ENCODE measurements around the gene ZNF653. TPM values are rescaled to one million over a fixed set of nuclear protein-coding genes. Genes with fewer than 3 reads are reported as not detected.

ZNF653 gene
- total and polyA plus RNA-seq, 9 of the 15 experiments (the other 6 are each of a cell fraction or from before 2014, with no cell fraction given), result 1.6 to 8.0 (median 4.2) TPM; not detected in 2

GRCh38 chr19:11461453-11461852 lies 44.2 kb downstream of the ZNF653 start:
- Histone ChIP-seq H3K9ac (ENCODE audit: insufficient read depth in 1 of 2, low read depth in 2 of 2, low read length in 2 of 2) (no peak overlapping the region), H3K36me3 (ENCODE audit: control insufficient read depth, insufficient read depth, low read length) (no peaks in the 10 kb centered on the region), H3K4me2 (ENCODE audit: insufficient read depth, low read length) (no peak overlapping the region), H4K20me1 (replicated peaks; ENCODE audit: control insufficient read depth, insufficient read depth, low read length) (0 out of 2 replicates have a peak, but pooled peaks cover 4% of the 10 kb centered on the region), H3K9me1 (ENCODE audit: control insufficient read depth, insufficient read depth, low read length) (no peaks in the 10 kb centered on the region), H3K27ac (ENCODE audit: extremely low read depth, low read depth, low read length) (no peak overlapping the region), H3K79me2 (ENCODE audit: control insufficient read depth, insufficient read depth, low read length) (no peaks in the 10 kb centered on the region), H3K4me3 (no peak overlapping the region), H3K4me1 (replicated peaks in 1 of 2; ENCODE audit: control insufficient read depth in 2 of 2, insufficient read depth in 2 of 2, low read length in 2 of 2) (peaks cover 0 to 20% of the 10 kb centered on the region in 2 experiments; a peak in 3 of 5 replicates), H2AFZ (ENCODE audit: low read depth, low read length) (no peak overlapping the region), H3K9me3 (replicated peaks; ENCODE audit: control insufficient read depth, insufficient read depth, low read depth, low read length) (no peaks in the 10 kb centered on the region), H3K27me3 (ENCODE audit: control insufficient read depth in 2 of 2, insufficient read depth in 2 of 2, low read length in 2 of 2) (peaks cover 3 to 28% of the 10 kb centered on the region in 2 experiments; a peak in 4 of 5 replicates)
- ChIA-PET CTCF (ENCODE audit: low intra/inter-chr PET ratio) (no interaction called here), POLR2A (no interaction called here)
- TF ChIP-seq ZNF121 (CRISPR knock-in tag; conservative IDR thresholded peaks at IDR 0.05), result peak; percentile 67
- no peak for TF ChIP-seq MCM5 (IDR thresholded peaks at IDR 0.05; ENCODE audit: low read depth)
- intact Hi-C loops (cut with micrococcal nuclease), result no loop called here
- WGBS (ENCODE audit: insufficient coverage, low coverage, missing lambda C conversion rate), result 0% methylated on average over 2 of the region's 2 CpGs
- FAIRE-seq (no peak), ATAC-seq (no peak), DNase-seq (ENCODE audit: extremely low read depth in 1 of 4, low spot score in 3 of 4) (no peak)
- in situ Hi-C loops (cut with MboI), result no loop called here
- BruUV-seq (replicated peaks), result no TSS peak

GRCh38 chr19:11460207-11460606 lies 45.4 kb downstream of the ZNF653 start:
- Histone ChIP-seq H3K9me1 (ENCODE audit: control insufficient read depth, insufficient read depth, low read length) (no peaks in the 10 kb centered on the region), H4K20me1 (replicated peaks; ENCODE audit: control insufficient read depth, insufficient read depth, low read length) (0 out of 2 replicates have a peak, but pooled peaks cover 4% of the 10 kb centered on the region), H3K4me2 (ENCODE audit: insufficient read depth, low read length) (no peak overlapping the region), H3K4me1 (replicated peaks in 1 of 2; ENCODE audit: control insufficient read depth in 2 of 2, insufficient read depth in 2 of 2, low read length in 2 of 2) (peaks cover 0 to 20% of the 10 kb centered on the region in 2 experiments; a peak in 3 of 5 replicates), H3K79me2 (ENCODE audit: control insufficient read depth, insufficient read depth, low read length) (no peaks in the 10 kb centered on the region), H3K36me3 (ENCODE audit: control insufficient read depth, insufficient read depth, low read length) (no peaks in the 10 kb centered on the region), H3K27me3 (ENCODE audit: control insufficient read depth in 2 of 2, insufficient read depth in 2 of 2, low read length in 2 of 2) (peaks cover 0 to 24% of the 10 kb centered on the region in 2 experiments; a peak in 3 of 5 replicates), H2AFZ (ENCODE audit: low read depth, low read length) (no peak overlapping the region), H3K9ac (ENCODE audit: insufficient read depth in 1 of 2, low read depth in 2 of 2, low read length in 2 of 2) (no peak overlapping the region), H3K27ac (ENCODE audit: extremely low read depth, low read depth, low read length) (no peak overlapping the region), H3K4me3 (no peak overlapping the region), H3K9me3 (replicated peaks; ENCODE audit: control insufficient read depth, insufficient read depth, low read depth, low read length) (no peaks in the 10 kb centered on the region)
- ChIA-PET CTCF (ENCODE audit: low intra/inter-chr PET ratio) (interaction anchor here (1.0 kb wide), 1 partner anchor 22 kb away, joined by 3 read pairs; no protein-coding TSS in a partner anchor), POLR2A (no interaction called here)
- no TSS peak for BruUV-seq (replicated peaks)
- WGBS (ENCODE audit: insufficient coverage, low coverage, missing lambda C conversion rate), result 0% methylated on average over 2 of the region's 4 CpGs
- DNase-seq (ENCODE audit: extremely low read depth in 1 of 4, low spot score in 3 of 4) (peak in 3 of 4 experiments; percentile 56 to 64 (median 63)), ATAC-seq (peak; percentile 64), FAIRE-seq (no peak)
- in situ Hi-C loops (cut with MboI) (no loop called here), intact Hi-C loops (cut with micrococcal nuclease) (no loop called here)
- TF ChIP-seq VEZF1 (CRISPR knock-in tag; IDR thresholded peaks at IDR 0.05), result peak; percentile 89
- TF ChIP-seq RAD21 (CRISPR knock-in tag; conservative IDR thresholded peaks at IDR 0.05 in 1 of 2, IDR thresholded peaks at IDR 0.05 in 1 of 2), result peak in 1 of 2 experiments; percentile 24; a peak in 1 of 4 replicates
- TF ChIP-seq SRSF9 (IDR thresholded peaks at IDR 0.05; ENCODE audit: borderline replicate concordance, low read depth, low read length), result no peak
- TF ChIP-seq BCOR (IDR thresholded peaks at IDR 0.05), result peak; percentile 97
- TF ChIP-seq PTBP1 (IDR thresholded peaks at IDR 0.05; ENCODE audit: low read depth, low read length), result 0 out of 2 replicates have a peak, but pooled peaks have one; percentile 77
- no peak for TF ChIP-seq SIN3A (IDR thresholded peaks at IDR 0.05; ENCODE audit: borderline replicate concordance in 2 of 2, control insufficient read depth in 1 of 2, low read depth in 2 of 2, low read length in 2 of 2)
- peak; percentile 91 for TF ChIP-seq ZFP36 (IDR thresholded peaks at IDR 0.05; ENCODE audit: low read depth, low read length, partially characterized antibody)
- TF ChIP-seq HMGN3 (IDR thresholded peaks at IDR 0.05; ENCODE audit: borderline replicate concordance, extremely low read depth, insufficient read length, low read depth, low read length), result no peak
- TF ChIP-seq PHF20 (IDR thresholded peaks at IDR 0.05; ENCODE audit: partially characterized antibody), result peak; percentile 31
- peak; percentile 30; the same call in 1 of the 2 replicates for TF ChIP-seq TOE1 (IDR thresholded peaks at IDR 0.05; ENCODE audit: borderline replicate concordance)
- no peak for TF ChIP-seq TOE1 (CRISPR knock-in tag; IDR thresholded peaks at IDR 0.05; ENCODE audit: borderline replicate concordance, low read depth)
- TF ChIP-seq JUND (IDR thresholded peaks at IDR 0.05; ENCODE audit: borderline replicate concordance, low read depth, low read length), result no peak
- no peak for TF ChIP-seq JUND (tag; IDR thresholded peaks at IDR 0.05; ENCODE audit: borderline replicate concordance, low read depth, low read length)

Measured in K562 (cell line).